NK-92 treated with Interleukin-12 subunit alpha and Interleukin-12 subunit beta, amount 100 ng/mL, for 24 hours (cell line): ENCODE results near the gene FOCAD.
"Not testable (repeated sequence)": the region's sequence is repeated elsewhere in the genome, so short reads cannot be mapped to it uniquely, and the experiment has no call there.

ENCODE experiments used
- DNase-seq: peaks from one replicate; lab custom pipeline; 2025; lab: John Stamatoyannopoulos, UW

Gene FOCAD

DNA sequence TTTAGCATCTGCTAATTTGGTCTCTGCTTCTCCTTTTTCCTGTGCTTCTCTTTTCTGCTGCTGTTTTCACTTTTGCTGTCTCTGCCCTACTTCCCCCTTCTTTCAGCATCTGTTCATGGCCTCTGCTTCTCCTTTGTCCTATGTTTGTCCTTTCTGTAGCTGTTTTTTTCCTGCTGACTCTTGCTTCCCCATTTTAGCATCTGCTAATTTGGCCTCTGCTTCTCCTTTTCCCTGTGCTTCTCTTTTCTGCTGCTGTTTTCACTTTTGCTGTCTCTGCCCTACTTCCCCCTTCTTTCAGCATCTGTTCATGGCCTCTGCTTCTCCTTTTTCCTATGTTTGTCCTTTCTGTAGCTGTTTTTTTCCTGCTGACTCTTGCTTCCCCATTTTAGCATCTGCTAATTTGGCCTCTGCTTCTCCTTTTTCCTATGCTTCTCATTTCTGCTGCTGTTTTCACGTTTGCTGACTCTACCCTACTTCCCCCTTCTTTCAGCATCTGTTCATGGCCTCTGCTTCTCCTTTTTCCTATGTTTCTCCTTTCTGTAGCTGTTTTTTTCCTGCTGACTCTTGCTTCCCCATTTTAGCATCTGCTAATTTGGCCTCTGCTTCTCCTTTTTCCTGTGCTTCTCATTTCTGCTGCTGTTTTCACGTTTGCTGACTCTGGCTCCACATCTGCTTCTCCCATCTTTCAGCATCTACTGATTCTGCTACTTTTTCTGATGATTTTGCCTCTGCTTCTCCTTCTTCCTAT lies 290.3 kb downstream of the FOCAD start:
- not testable (repeated sequence) for DNase-seq

DNA sequence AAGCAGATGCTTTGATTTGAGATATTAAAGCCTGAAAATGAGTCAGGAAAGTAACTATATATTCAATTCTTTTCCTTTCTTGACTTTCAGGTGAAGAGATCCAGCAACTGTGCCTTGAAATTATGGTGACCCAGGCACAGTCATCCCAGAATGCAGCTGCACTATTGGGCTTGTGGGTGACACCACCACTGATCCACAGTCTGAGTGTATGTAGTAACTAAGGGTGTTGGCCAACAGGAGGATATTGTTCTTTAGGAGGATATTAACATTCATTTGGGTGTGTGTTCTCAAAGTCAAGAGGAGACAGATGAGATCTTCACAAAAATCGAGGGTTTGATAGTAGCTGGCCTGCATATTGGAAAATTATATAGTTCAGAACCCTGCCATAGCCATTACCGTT lies 294.2 kb downstream of the FOCAD start:
- DNase-seq = no peak

DNA sequence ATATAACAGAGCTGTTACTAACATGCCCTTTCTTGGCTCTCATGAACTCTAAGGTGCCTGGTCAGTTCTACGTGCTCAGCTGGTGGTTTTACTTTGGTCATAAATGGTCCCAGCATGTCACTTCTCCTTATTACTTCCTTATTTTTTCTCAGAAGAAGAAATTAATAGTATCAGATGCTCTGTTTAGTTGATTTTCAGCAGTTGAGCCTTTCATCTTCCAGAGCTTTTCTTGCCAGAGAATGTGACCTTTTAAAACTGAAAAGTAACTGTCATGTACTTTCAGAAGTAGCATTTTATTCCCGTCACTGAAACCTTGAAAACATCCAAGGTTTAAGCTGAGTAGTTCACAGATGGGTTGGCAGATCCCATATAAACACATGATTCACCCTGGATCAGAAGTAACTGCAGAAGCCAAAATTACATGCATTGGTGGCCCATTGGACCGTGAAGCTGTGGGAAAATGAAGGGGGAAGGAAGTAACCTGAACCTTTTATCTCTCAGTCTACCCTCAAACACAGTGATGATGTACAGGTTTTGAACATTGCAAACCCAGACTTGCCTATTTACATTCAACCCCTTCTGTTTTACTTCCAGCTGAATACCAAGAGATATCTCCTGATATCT lies 296.9 kb downstream of the FOCAD start:
- DNase-seq = no peak

DNA sequence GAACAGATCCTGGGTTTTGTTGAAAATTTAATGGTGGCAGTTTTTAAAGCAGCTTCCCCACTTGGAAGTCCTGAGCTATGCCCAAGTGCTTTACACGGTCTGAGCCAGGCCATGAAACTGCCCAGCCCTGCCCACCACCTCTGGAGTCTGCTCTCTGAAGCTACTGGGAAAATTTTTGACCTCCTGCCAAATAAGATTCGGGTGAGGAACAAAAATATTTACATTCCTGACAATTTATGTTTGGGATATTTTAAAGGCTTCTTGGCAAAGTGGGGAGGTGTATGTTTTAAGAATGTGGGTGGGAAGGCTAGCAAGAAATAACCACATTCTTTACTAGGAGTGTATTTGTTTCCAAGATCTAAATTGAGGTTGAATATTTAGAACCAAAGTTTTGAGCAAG lies 297.4 kb downstream of the FOCAD start:
- DNase-seq = no peak

DNA sequence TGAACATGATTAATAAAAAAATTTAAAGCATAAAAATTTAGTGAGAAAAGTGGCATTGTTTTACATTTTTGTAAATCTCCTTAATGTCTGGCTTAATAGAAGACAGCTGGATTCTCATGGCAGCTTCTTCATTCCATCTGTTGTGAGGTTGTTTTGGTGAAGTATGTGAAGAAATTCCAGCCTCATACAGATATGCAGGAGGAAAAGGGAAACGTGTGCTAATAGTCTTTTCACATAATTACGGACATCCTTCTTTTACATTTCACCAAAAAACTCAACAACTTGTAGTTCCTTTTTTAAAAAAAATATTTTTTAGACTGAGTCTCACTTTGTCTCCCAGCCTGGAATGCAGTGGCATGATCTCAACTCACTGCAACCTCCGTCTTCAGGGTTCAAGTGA lies 300.4 kb downstream of the FOCAD start:
- no peak for DNase-seq

DNA sequence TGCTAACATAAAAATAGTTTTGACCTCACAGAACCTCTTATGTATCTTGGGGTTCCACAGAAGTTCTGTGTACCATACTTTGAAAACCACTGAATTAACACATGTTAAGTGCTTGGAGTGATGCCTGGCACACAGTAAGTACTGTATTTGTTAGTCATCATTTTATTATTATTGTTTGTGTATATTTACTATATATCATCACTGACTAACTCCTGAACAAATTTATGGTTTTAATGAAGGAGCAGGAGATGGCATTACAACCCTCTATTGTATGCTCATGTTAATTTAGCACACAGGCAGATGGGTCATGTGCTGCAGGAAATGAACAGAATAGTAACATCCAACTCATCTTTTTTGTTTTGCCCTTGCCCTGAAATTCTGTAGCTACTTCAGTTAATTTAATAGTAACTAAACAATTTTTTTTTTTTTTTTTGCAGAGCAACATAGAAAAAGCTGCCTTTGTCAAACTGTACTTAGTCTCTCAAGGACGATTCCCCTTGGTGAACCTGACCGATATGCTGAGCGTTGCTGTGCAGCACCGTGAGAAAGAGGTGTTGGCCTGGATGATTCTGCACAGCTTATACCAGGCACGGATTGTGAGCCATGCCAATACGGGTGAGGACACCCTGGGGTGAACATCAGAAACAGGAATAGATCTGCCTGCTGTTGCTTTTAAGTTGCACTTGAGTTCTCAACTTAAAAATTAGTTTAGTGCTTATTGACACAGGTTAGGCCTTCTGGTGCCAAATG lies 302.0 kb downstream of the FOCAD start:
- DNase-seq = no peak

DNA sequence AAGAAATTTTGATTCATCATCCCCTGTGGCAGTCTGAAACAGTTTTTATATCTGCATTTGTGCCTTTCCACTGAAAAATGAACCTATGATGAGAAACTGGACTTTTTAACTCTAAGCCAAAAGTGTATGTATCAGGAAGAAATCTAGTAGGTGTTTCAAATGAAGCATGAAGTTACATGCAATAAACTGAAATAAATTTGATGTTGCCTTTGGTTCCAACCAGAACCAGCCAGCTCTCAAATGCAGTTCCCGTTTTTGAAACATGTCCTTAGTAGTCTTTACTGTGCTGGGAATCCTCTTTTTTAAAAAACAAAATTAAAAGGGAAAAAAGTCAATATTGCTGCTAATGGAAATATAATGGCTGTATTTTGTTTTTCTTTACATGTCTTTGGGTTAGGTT lies 303.5 kb downstream of the FOCAD start:
- no peak for DNase-seq

DNA sequence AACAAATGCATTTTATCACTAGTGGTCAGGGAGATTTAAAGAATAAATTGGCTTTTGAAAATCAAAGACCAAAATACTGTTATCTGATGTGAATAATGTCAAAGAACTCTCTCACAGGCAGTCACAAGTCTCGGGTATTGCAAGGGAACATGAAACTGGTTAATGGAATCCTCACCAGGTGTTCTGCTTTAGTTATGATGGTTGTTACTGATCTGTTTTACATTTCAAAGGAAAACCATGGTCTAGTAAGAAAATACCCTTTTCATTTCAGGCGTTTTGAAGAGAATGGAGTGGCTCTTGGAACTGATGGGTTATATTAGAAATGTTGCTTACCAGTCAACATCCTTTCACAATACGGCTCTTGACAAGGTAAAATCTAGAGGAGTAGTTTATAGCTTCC lies 304.0 kb downstream of the FOCAD start:
- DNase-seq = no peak

DNA sequence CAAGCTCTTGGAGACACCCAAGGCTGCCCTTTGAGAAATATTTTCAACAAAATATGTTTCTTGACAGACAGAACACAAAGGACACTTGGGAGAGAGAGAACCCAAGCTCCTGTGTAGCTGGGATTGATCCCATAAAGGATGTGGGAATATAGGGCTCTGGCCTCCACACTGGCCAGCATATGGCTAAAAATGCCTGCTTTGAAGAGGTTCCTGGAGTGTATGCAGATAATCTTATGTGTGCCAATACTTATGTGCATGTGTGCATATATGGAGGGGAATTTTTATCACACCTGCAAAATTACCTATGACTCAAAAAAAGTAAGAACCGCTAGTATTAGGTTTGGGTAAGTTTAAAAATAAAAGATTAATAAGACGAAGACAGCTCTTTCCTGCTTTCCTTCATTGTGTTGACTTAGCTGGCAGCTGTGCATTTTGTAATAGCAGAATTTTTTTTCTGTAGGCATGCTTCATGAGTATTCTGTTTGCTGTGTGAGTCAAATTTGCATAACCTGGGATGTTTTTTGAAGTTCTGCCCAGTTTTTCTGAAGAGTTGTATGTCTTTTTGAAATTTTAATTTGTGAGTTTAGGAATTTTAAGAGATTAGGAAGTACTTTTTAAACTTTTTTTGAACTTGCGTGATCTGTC lies 304.7 kb downstream of the FOCAD start:
- no peak for DNase-seq

DNA sequence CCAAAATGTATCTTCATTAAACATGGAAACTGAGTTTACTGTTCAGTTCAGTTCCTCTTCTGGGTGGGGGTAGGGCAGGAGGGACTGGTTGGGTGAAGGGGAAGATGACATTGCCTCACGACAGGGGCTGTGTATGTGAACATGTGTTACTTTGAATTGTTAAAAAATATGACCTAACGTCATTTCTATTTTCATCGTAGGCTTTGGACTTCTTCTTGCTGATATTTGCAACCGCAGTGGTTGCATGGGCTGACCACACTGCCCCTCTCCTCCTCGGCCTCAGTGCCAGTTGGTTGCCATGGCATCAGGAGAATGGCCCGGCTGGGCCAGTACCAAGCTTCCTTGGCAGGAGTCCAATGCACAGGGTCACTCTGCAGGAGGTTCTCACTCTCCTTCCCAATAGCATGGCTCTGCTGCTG lies 305.9 kb downstream of the FOCAD start:
- no peak for DNase-seq

DNA sequence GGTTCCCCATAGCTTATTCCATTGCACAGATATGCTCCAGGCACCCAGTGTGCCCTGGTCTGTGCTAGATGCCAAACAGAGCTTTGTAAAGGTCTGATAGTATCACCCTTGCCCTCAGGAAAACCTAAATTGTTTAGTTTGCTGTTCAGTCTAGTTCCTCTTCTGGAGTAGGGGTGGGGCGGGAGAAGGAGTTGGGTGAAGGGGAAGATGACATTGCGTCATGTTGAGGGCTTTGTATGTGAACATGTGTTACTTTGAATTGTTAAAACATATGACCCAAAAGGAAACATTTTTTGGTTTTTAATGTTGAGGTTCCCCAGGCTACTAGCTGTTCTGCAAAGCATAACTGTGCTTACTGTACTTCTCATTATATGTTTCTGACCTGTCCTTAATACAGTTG lies 306.8 kb downstream of the FOCAD start:
- no peak for DNase-seq

DNA sequence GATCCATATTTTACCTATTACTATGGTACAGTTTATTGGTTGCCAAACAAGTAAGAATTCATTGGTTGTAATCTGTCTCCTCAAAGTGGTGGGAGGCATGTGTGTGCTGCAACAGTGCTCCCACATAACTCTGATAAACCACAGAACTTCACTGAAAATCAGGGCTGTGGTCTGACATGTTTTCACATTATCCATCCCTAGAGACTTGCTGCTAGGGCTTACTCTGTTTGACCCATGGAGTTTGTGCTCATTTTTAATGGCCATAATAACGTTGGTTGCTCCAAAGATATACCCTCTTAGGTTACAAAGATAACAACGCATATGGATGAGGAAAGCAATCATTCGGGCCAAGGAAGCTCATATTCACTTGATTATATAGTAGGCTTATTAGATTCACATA lies 310.4 kb downstream of the FOCAD start:
- DNase-seq = no peak

DNA sequence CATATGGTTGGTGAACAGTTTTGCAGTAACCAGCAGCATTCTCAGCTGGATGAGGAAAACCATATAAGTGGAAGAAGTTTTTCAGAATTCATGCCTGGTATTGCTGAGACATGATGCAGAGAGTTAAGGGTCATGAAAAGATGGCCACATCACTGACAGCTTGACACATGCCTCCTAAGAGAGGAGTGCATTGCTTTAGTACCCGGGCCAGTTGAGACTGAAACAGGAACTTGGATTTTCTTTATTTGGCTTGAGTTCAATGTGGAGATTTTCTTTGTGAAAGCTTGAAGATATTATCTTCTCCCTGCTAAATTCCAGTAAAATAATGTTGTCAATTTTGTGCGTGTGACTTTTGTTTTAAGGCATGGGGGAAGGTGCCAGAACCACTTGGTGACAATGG lies 311.6 kb downstream of the FOCAD start:
- no peak for DNase-seq

DNA sequence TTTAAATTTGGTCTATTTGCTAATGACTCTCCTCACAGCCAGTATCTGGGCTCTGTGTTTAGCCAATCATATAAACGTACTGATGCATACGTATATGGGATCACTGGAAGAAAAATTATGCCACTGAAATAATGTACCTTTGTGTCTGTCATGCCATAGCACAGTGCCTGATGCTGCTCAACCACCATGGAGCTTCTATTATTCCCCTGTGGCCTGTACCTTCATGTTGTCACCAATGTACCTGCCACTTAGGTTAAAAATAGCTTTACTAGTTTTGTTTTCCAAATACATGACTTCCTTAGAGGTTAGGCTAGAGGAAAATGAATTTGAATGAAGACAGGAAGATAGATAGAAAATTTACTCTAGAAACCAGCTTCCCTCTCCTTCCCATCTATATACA lies 312.8 kb downstream of the FOCAD start:
- no peak for DNase-seq

DNA sequence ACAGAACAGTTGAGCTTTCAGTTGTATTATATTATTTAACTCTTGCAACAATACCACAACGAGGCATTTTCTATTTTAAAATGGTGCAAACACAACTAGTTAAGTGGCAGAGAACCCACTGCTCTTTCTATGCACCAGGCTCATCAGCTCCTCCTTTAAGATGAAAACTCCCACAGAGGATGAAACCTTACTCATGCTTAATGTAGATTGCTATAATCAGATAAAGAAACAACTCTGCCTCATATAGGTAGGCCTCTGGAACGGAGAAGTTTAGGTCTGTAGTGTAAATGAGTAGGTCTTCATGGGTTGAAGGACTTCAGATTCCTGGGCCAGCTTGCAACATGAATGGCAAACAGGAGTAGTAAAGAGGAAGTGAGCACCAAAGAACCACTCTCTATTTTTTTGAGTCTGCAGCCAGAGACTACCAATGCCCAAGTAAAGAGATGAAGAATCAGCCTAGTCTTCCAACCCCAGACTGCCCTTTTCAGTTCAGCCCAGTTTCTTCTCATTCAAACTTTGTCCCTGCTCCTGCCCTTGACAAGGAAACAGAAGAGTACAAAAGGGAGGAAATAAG lies 313.5 kb downstream of the FOCAD start:
- no peak for DNase-seq

DNA sequence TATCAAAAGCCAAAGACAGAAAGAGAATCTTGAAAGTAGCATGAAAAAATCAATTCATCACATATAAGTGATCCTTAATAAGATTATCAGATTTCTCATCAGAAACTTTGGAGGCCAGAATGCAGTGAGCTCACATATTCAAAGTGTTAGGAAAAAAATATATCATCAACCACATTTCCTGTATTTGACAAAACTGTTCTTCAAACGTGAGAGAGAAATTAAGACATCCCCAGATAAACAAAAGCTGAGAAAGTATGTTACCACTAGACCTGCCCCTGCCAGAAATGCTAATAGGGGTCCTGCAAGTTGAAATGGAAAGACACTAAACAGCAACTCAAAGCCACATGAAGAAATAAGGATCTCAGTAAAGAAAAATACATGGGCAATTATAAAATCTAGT lies 317.5 kb downstream of the FOCAD start:
- no peak for DNase-seq

DNA sequence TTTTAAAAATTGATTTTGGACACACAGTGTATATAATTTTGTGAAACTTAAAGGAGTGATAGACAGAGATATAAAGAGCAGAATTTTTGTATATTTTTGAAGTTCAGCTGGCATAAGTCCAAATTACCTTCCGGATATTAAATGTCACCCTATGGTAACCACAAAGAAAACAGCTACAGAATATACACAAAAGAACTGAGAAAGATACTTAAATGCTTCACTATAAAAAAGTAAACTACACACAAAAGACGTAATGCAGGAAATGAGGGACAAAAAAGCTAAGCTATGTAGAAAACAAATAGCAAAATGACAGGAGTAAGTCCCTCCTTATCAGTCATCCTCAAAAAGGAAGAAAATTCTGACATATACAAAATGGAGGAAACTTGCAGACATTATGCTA lies 318.0 kb downstream of the FOCAD start:
- DNase-seq = no peak

DNA sequence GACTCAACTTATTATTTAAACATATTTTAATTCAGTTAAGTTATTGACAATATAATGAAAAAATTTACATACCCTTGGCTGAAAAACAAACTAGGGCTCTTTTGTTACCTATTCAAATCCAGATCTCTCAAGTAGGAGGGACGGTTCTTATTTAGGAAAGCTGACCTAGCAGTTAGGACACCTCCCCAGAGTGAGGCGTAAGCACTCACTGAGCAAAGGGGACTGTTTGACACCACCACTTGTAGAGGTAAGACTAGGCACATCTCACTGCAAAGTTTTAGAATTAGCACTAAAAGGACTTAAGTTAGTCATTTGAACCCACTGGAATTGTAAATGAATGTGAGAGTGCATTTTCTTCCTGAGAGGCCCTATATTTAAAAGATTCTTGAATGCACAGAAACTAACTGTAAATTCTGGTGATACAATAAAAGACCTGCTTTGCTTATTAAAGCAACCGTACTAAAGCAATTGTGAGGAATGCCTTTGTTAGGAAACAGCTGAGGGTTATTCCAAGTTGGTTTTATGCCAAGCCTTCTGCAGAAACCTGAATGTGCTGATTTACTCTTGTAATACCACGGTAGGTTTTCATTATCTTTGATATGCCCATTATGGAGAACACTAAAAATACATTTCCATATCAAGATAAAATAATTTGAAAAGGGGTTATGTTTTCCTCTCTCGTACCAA lies 331.2 kb downstream of the FOCAD start:
- DNase-seq = no peak

DNA sequence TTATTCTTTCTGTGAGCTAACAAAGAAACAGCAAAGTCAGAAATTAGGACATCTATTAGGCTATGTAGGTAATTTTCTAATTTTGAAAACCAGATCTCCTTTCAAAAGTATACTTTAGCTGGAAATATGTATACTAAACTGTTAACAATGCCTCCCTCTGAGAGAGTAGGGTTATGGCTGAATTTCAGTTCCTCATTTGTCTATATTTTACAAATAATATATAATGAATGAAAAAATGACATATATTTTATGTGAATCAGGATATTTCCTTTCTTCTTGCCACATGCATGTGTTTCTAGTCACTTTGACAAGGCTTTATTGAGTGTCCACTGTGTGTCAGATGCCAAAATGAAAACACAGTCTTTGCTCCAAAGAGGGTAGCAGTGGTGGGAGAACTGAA lies 331.9 kb downstream of the FOCAD start:
- no peak for DNase-seq

DNA sequence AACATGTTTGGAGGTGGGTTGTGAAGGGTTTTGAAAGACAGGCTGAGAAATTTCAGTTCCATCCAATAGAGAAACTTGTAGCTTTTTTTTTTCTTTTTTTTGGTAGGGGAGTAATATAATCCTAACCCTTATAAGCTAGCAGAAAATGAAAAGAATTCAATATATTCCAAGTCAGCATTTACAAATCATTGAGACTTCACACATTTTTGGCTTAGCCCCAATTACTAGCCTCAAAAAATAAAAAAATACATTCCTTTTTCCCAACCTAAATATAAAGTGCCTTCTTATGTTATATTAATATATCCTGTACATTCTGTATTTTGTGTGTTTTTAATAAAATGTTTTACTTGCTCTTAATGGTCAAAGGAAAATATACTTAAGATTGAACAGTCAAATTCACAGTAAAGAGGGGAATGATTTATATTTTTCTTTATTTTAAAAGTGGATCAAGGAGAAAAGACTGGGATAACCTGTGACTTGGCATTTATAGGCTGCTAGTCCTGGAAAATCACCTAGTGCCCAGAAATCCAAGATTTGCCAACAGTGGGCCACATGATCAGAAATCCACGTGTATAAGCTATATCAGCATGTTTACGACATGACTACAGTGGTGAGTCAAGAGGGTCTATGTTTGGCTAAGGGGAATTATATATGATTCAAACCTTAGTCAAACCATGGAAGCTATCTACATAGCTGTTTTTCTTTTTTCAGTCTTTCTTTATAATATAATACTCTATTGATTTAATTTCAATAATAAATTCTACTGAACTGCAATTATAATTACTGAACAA lies 332.8 kb downstream of the FOCAD start:
- DNase-seq = no peak

DNA sequence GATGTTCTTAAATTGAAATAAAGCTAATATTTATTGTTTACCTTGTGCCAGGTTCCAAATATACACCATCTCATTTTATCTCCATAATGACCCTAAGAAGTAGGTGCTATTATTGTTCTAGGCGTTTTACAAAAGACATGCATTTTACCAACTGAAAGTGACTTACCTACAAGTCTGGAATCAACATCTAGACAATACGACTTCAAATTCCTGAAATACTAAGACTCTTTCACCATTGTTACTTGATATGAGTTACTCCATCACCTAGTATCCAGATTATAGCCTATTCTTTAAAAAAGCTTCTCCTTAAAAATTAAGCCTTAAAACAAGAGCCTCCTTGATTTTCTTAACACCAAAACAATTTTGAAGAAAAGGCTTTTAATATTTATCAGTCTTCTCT lies 334.1 kb downstream of the FOCAD start:
- DNase-seq = no peak
